Panc1 (cell line): ENCODE data around the gene RAP1GAP2. TPM values are rescaled to one million over a fixed set of nuclear protein-coding genes. Genes with fewer than 3 reads are reported as not detected.

Experiments
- ATAC-seq: fragments of 200-7000 bp; cut with Tn5 transposase; 2 replicates; pipeline ENCODE4 v1.9.1; 2020; ENCODE audit warnings: mild to moderate bottlenecking, moderate library complexity
- BruUV-seq: library from RNA; stranded (reverse); fragments of 400-500 nt; replicated peaks from 2 replicates; lab custom pipeline; 2021; lab: Mats Ljungman, UMichigan
- CTCF ChIA-PET: fragments of 300-600 bp; sonication (Branson Sonifier 250); formaldehyde crosslinking; loops from one replicate; lab custom pipeline; 2022; ENCODE audit warnings: antibody characterized with exemption; lab: Charles Lee
- POLR2A ChIA-PET: fragments of 300-600 bp; sonication (Branson Sonifier 250); formaldehyde crosslinking; loops from one replicate; lab custom pipeline; 2022; ENCODE audit warnings: antibody characterized with exemption; lab: Charles Lee
- DNase-seq: peaks from one replicate; pipeline ENCODE4 v3.0.0-alpha.2; 2010; ENCODE audit warnings: low read depth, low spot score
- H3K27ac ChIP-seq: 2 replicates; pipeline ENCODE4 v1.5.1; 2011; ENCODE audit warnings: mild to moderate bottlenecking, low read length, inconsistent platforms
- H3K27me3 ChIP-seq: fragments of 200-500 bp; sonication (Bioruptor generic); 2 replicates; pipeline ENCODE4 v1.6.0; 2014; ENCODE audit warnings: low read length, inconsistent platforms; ENCODE audit not compliant: control insufficient read depth, insufficient read depth
- H3K36me3 ChIP-seq: fragments of 200-500 bp; sonication (Bioruptor generic); 2 replicates; pipeline ENCODE4 v1.5.1; 2014; ENCODE audit warnings: inconsistent platforms, mild to moderate bottlenecking, low read length, moderate library complexity; ENCODE audit not compliant: control insufficient read depth, insufficient read depth
- H3K4me1 ChIP-seq: 2 replicates; pipeline ENCODE4 v1.5.1; 2011; ENCODE audit warnings: inconsistent platforms, mild to moderate bottlenecking, low read length, moderate library complexity; ENCODE audit not compliant: control insufficient read depth, insufficient read depth
- H3K4me3 ChIP-seq, 2 experiments: 2 replicates each; pipeline ENCODE4 v1.5.1; 2011 to 2012; ENCODE audit warnings: low read depth in 2 of 2, low read length in 2 of 2, mild to moderate bottlenecking in 2 of 2, inconsistent platforms in 1 of 2, moderate library complexity in 1 of 2
- H3K9me3 ChIP-seq: fragments of 200-500 bp; sonication (Bioruptor generic); 2 replicates; pipeline ENCODE4 v1.5.1; 2014; ENCODE audit warnings: low read depth, mild to moderate bottlenecking, inconsistent platforms, low read length, moderate library complexity; ENCODE audit not compliant: control insufficient read depth, insufficient read depth
- CTCF ChIP-seq: fragments of 450-650 bp; IDR thresholded peaks from 2 replicates; pipeline ENCODE4 v1.5.1; 2017; ENCODE audit warnings: mild to moderate bottlenecking
- POLR2AphosphoS5 ChIP-seq: IDR thresholded peaks from 2 replicates; pipeline ENCODE4 v1.6.1; 2012; ENCODE audit warnings: mild to moderate bottlenecking, low read depth, low read length, moderate library complexity
- SIN3A ChIP-seq: IDR thresholded peaks from 2 replicates; pipeline ENCODE4 v1.6.1; 2012; ENCODE audit warnings: low read depth, mild to moderate bottlenecking, low read length, moderate library complexity, borderline replicate concordance; ENCODE audit not compliant: insufficient read depth
- TCF7L2 ChIP-seq: IDR thresholded peaks from 2 replicates; pipeline ENCODE4 v1.6.1; 2011; ENCODE audit warnings: mild to moderate bottlenecking, low read depth, low read length, inconsistent platforms
- in situ Hi-C: cut with HindIII; loops from 2 replicates; pipeline ENCODE4 v1.10.0; 2016; ENCODE audit warnings: low sequenced_read_pairs, low pct_unique_long_range_greater_than_20kb
- intact Hi-C: fragments of 100-400 bp; cut with micrococcal nuclease; formaldehyde crosslinking; loops from one replicate; pipeline ENCODE4 v1.10.0; 2022; ENCODE audit not compliant: unreplicated experiment
- total RNA-seq: library from RNA; stranded (reverse); gene quantifications from one replicate; pipeline ENCODE4 v1.2.1, GENCODE V29; 2021; ENCODE audit not compliant: unreplicated experiment
- TF ChIP-seq, protein P1 (sequence below), 2 experiments: IDR thresholded peaks; 2 replicates each; pipeline ENCODE4 v1.6.1; 2011 to 2012; ENCODE audit warnings: low read depth in 2 of 2, control low read depth in 1 of 2, low read length in 1 of 2, mild to moderate bottlenecking in 1 of 2, moderate library complexity in 1 of 2; ENCODE audit not compliant: insufficient read depth in 1 of 2

RAP1GAP2 gene
- total RNA-seq, 1 experiment from 2014 or later = 10.0 TPM

DNA sequence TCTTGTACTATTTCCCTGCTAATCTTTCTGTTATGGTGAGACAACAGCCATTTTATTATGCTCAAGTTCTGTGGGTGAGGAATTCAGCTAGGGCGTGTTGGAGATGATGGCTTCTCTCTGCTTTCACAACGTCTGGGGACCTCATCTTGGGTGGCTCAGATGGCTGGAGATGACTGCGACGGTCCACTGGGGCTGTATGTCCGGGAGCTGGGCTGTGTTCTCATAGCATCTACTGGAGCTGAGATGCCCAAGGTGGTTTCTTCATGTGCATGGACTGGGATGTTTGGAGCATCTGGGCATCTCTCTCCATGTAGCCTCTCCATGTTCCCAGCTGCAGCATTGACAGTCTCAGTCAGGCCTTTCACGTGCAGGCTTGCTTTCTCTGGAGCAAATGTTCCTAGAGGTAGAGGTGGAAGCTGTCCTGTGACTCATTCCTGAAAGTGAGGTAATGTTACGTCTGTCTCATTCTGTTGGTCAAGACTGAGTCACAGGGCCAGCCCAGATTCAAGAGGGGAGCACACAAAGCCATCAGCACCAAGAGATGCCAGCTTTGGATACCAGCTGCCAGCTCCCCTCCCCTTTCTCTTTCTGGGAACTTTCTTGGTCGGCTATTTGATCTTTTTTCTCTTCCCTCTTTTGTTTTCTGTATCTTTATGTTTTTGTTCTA is 96.2 kb downstream of the RAP1GAP2 start:
- in situ Hi-C loops (no loop called here), intact Hi-C loops (no loop called here)
- ATAC-seq (peak; percentile 91), DNase-seq (peak; percentile 91)
- Histone ChIP-seq H3K4me1 (peaks cover 5% of the 10 kb centered on the region; the same call in 1 of the 2 replicates), H3K27me3 (no peaks in the 10 kb centered on the region), H3K4me3 (no peak overlapping the region), H3K27ac (no peak overlapping the region), H3K9me3 (no peaks in the 10 kb centered on the region), H3K36me3 (no peaks in the 10 kb centered on the region)
- TF ChIP-seq TCF7L2 (no peak), CTCF (no peak), POLR2AphosphoS5 (no peak), SIN3A (no peak)
- TF ChIP-seq, protein P1, sequence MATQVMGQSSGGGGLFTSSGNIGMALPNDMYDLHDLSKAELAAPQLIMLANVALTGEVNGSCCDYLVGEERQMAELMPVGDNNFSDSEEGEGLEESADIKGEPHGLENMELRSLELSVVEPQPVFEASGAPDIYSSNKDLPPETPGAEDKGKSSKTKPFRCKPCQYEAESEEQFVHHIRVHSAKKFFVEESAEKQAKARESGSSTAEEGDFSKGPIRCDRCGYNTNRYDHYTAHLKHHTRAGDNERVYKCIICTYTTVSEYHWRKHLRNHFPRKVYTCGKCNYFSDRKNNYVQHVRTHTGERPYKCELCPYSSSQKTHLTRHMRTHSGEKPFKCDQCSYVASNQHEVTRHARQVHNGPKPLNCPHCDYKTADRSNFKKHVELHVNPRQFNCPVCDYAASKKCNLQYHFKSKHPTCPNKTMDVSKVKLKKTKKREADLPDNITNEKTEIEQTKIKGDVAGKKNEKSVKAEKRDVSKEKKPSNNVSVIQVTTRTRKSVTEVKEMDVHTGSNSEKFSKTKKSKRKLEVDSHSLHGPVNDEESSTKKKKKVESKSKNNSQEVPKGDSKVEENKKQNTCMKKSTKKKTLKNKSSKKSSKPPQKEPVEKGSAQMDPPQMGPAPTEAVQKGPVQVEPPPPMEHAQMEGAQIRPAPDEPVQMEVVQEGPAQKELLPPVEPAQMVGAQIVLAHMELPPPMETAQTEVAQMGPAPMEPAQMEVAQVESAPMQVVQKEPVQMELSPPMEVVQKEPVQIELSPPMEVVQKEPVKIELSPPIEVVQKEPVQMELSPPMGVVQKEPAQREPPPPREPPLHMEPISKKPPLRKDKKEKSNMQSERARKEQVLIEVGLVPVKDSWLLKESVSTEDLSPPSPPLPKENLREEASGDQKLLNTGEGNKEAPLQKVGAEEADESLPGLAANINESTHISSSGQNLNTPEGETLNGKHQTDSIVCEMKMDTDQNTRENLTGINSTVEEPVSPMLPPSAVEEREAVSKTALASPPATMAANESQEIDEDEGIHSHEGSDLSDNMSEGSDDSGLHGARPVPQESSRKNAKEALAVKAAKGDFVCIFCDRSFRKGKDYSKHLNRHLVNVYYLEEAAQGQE (IDR thresholded peaks at IDR 0.05; ENCODE audit: insufficient read depth in 1 of 2, low read depth in 2 of 2, low read length in 1 of 2) = no peak
- BruUV-seq = no TSS peak
- POLR2A ChIA-PET = no interaction called here
- CTCF ChIA-PET = no interaction called here

DNA sequence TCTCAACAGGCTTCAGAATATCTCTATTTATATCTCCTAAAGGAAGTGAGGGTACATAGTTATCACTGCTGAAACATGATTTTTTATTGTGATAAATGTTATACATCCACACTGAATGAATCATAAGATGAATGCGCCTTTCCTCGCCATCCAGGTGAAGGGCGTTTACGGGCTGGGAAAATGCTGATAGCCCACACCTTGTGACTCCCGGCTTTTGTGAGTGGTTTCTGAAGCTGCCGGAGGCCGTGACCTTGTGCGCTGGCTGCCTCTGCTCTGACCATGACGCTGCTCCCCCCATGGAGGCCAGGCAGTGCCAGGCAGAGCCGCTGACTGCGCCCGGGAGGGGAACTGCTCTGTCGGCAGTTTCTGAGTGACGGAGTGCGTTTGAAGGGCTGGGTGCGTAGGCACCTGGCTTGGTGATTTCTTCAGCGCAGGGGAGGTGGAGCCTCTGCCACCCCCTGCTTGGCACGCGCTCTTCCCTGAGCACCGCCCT is 97.2 kb downstream of the RAP1GAP2 start:
- in situ Hi-C loops = no loop called here
- peaks cover 5% of the 10 kb centered on the region; the same call in 1 of the 2 replicates for H3K4me1 ChIP-seq
- no peak for DNase-seq

DNA sequence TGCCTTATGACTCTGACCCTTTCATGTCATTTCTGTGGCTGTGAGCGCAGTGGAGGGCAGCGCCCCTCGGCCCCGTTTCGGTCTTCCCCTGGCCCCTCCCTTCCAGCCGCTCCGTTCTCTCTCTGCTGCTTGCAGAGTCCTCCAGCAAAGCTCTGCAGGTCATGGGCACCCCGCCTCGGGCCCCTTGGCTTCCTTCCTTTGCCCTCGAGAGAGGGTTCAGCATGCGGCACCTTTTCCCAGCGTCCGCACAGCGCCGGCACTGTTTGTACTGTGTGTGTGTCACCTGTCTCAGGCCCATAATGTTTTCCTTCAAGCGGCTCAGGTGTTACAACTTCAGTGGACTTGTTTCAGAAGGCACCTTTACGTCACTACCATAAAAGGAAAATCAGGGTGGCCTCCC is 98.5 kb downstream of the RAP1GAP2 start:
- H3K9me3 ChIP-seq = no peaks in the 10 kb centered on the region
- no peak for TF ChIP-seq POLR2AphosphoS5
- peaks cover 5% of the 10 kb centered on the region; the same call in 1 of the 2 replicates for H3K4me1 ChIP-seq
- no peak overlapping the region for H3K4me3 ChIP-seq
- DNase-seq (no peak), ATAC-seq (no peak)
- intact Hi-C loops (no loop called here), in situ Hi-C loops (no loop called here)
- H3K27ac ChIP-seq = no peak overlapping the region
- BruUV-seq = no TSS peak
- H3K36me3 ChIP-seq = no peaks in the 10 kb centered on the region
- ChIA-PET CTCF (no interaction called here), POLR2A (no interaction called here)
- no peaks in the 10 kb centered on the region for H3K27me3 ChIP-seq

More for the DNA sequence above, 97.2 kb downstream of the RAP1GAP2 start:
- intact Hi-C loops = no loop called here
- no peak for TF ChIP-seq TCF7L2
- Histone ChIP-seq H3K27me3 (no peaks in the 10 kb centered on the region), H3K9me3 (no peaks in the 10 kb centered on the region), H3K27ac (no peak overlapping the region), H3K36me3 (no peaks in the 10 kb centered on the region), H3K4me3 (no peak overlapping the region)
- ATAC-seq = no peak
- POLR2A ChIA-PET = no interaction called here
- no TSS peak for BruUV-seq
- CTCF ChIA-PET = no interaction called here
